ENCODE measurements around the gene COL21A1.

GRCh38 chr6:56227071-56227879 is 20.1 kb downstream of the COL21A1 start:
- no peak for TF ChIP-seq KLF10 (tag by site-specific recombination; IDR thresholded peaks at IDR 0.05)
- no peak for TF ChIP-seq CTCF (tag by site-specific recombination; IDR thresholded peaks at IDR 0.05)

Data from HEK293 (cell line).